Fibroblast of mammary gland (primary cell): ENCODE data around the gene CDHR5.
A peak's percentile ranks its signal among the peaks of the same experiment; 100 is the strongest.

Source experiments
- DNase-seq: peaks from one replicate; pipeline ENCODE4 v3.0.0-alpha.2; 2010; ENCODE audit warnings: low read depth
- H3K4me3 ChIP-seq: 2 replicates; pipeline ENCODE4 v1.5.1; 2011; ENCODE audit warnings: low read depth, mild to moderate bottlenecking, low read length, moderate library complexity; ENCODE audit not compliant: control insufficient read depth
- CTCF ChIP-seq: conservative IDR thresholded peaks from 2 replicates; pipeline ENCODE4 v1.5.1; 2011; ENCODE audit warnings: low read depth, low read length, inconsistent platforms; ENCODE audit not compliant: control insufficient read depth, insufficient read depth

Gene CDHR5, protein sequence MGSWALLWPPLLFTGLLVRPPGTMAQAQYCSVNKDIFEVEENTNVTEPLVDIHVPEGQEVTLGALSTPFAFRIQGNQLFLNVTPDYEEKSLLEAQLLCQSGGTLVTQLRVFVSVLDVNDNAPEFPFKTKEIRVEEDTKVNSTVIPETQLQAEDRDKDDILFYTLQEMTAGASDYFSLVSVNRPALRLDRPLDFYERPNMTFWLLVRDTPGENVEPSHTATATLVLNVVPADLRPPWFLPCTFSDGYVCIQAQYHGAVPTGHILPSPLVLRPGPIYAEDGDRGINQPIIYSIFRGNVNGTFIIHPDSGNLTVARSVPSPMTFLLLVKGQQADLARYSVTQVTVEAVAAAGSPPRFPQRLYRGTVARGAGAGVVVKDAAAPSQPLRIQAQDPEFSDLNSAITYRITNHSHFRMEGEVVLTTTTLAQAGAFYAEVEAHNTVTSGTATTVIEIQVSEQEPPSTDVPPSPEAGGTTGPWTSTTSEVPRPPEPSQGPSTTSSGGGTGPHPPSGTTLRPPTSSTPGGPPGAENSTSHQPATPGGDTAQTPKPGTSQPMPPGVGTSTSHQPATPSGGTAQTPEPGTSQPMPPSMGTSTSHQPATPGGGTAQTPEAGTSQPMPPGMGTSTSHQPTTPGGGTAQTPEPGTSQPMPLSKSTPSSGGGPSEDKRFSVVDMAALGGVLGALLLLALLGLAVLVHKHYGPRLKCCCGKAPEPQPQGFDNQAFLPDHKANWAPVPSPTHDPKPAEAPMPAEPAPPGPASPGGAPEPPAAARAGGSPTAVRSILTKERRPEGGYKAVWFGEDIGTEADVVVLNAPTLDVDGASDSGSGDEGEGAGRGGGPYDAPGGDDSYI

DNA sequence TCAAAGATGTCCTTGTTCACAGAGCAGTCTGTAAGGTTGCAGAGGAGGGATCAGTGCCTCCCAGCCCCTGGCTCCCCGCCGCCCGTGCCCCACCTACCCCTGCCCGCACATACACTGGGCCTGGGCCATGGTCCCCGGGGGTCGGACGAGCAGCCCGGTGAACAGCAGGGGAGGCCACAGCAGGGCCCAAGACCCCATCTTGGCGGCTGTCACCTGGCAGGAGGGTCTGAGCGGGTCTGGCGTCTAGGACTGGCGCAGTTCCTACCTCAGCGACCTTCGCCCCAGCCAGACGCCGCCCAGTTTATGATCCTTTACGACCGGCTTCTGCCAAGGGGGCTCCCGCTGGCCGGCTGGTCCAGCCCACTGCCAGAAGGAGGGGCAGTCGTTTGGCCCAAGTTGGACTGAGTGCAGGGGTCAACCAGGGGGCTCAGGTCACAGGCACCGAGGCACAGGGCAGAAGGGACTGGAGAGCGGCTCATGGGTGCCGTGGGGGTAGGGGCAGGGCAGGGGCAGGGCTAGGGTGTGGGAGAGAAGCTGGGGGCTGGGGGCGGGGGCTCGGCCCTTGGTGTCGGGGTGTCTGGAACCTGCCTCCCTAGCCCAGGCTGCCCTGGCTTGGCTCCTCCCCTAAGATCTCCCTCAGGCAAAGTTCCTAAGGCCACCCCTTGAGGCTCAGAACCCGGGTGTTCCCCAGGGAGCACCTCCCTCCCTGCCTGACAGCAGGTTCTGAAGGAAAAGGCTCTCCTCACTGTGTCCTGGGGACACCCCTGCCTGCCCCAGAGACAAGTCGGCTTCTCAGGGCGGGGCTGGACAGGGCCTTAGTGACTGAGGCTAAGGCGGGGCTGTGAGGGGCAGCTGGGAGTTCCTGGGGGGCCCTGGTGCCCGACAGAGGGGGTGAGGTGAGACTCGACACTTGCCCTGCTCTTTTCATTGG is at the start of gene CDHR5:
CDHR5 (minus strand) TSS at position 251 of the 931 bp plus-strand sequence; CDS start at position 198, 53 bp downstream.
- DNase-seq = no peak
- TF ChIP-seq CTCF = no peak
- H3K4me3 ChIP-seq = no peak within 1 kb of the TSS

DNA sequence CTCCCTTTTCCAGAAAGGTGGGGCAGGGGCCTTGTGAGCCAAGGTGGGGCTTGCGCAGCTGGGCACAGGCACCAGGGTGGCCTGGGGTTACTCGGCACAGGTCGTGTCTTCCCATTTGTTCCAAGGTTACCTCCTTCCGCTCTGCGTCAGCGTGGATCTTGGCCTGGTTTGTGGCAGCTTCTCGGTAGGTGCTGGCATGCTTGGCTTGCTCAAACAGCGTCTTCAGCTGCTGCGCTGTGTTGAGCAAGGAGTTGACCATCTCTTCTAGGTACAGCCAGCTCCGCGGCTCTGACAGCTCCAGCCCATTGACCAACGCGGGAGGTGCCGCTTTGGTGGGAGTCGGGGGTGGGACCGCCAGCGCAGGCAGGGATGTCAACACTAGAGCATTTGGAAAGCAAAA is 49.7 kb upstream of the CDHR5 start:
- H3K4me3 ChIP-seq = no peak overlapping the region
- no peak for TF ChIP-seq CTCF
- no peak for DNase-seq

- no peak for TF ChIP-seq CTCF
- no peak for DNase-seq
- no peak overlapping the region for H3K4me3 ChIP-seq
Observed at GRCh38 chr11:673866-674265, 49.1 kb upstream of the CDHR5 start.

DNA sequence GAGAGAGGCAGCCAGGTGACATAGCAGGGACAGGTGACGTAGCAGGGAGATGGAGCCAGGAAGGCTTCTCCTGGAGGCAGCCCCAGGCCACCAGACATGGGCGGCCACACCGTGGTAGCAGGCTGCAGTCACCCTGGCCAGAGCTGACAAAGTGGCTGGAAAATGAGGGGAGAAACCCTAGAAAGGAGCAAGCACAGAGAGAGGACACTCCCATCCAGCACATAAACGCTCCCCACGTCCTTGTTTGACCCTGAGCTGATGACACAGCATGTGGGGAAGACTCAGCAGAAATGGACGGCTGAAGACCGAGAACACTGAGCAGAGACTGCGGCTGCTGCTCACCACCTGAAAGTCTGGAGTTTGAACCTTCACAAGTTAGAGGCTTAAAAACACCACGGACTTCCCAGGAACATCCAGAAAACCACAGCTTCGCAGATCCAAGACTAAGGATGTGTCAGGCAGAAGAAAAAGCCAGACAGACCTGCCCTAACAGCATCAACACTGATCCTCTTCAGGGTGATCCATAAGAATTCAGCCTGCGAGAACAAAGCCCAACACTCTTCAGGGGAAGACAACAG is 41.0 kb upstream of the CDHR5 start:
- no peak overlapping the region for H3K4me3 ChIP-seq

GRCh38 chr11:665062-665703 is 40.4 kb upstream of the CDHR5 start:
- no peak for DNase-seq
- TF ChIP-seq CTCF = no peak
- no peak overlapping the region for H3K4me3 ChIP-seq

More for the DNA sequence above, 41.0 kb upstream of the CDHR5 start:
- no peak for TF ChIP-seq CTCF
- DNase-seq = peak; percentile 81

GRCh38 chr11:662689-663274 is 38.0 kb upstream of the CDHR5 start:
- peak; percentile 78 for TF ChIP-seq CTCF
- peak; percentile 72 for DNase-seq

More at GRCh38 chr11:662689-663274, 38.0 kb upstream of the CDHR5 start:
- H3K4me3 ChIP-seq = no peak overlapping the region
